HepG2 (cell line): ENCODE data around the gene KLHL30. TPM values are rescaled to one million over a fixed set of nuclear protein-coding genes. Genes with fewer than 3 reads are reported as not detected.

ENCODE experiments used
- BRD4 ChIP-seq: sonication (generic); formaldehyde crosslinking; IDR thresholded peaks from 2 replicates; pipeline ENCODE4 v1.4.0; 2020; ENCODE audit warnings: missing genetic modification reagents
- E2F1 ChIP-seq: sonication (generic); formaldehyde crosslinking; IDR thresholded peaks from 2 replicates; pipeline ENCODE4 v1.5.0; 2020; ENCODE audit warnings: missing genetic modification reagents
- EZH2 ChIP-seq: conservative IDR thresholded peaks from 2 replicates; pipeline ENCODE4 v1.6.1; 2012; ENCODE audit warnings: mild to moderate bottlenecking, low read depth, low read length, moderate library complexity
- GATAD2A ChIP-seq: IDR thresholded peaks from 2 replicates; pipeline ENCODE4 v1.6.1; 2016
- HOXA5 ChIP-seq: sonication (generic); formaldehyde crosslinking; IDR thresholded peaks from 2 replicates; pipeline ENCODE4 v1.4.0; 2020; ENCODE audit warnings: missing genetic modification reagents
- IKZF4 ChIP-seq: sonication (generic); formaldehyde crosslinking; IDR thresholded peaks from 2 replicates; pipeline ENCODE4 v1.5.1; 2020; ENCODE audit warnings: borderline replicate concordance, mild to moderate bottlenecking, low read depth, missing genetic modification reagents; ENCODE audit errors: not compliant biosample characterization
- MED13 ChIP-seq: sonication (generic); formaldehyde crosslinking; IDR thresholded peaks from 2 replicates; pipeline ENCODE4 v1.5.0; 2020; ENCODE audit warnings: missing genetic modification reagents
- MTA1 ChIP-seq: sonication (generic); formaldehyde crosslinking; IDR thresholded peaks from 2 replicates; pipeline ENCODE4 v1.4.0; 2020; ENCODE audit warnings: missing genetic modification reagents, mild to moderate bottlenecking, borderline replicate concordance
- NBN ChIP-seq: fragments of 450-650 bp; conservative IDR thresholded peaks from 2 replicates; pipeline ENCODE4 v1.6.1; 2017
- NR0B2 ChIP-seq: sonication (generic); formaldehyde crosslinking; IDR thresholded peaks from 2 replicates; pipeline ENCODE4 v1.4.0; 2020; ENCODE audit warnings: mild to moderate bottlenecking, missing genetic modification reagents
- NR2F6 ChIP-seq, 2 experiments: IDR thresholded peaks; 2 replicates each; pipeline ENCODE4 v1.6.1; 2016; ENCODE audit warnings: antibody characterized with exemption in 1 of 2, mild to moderate bottlenecking in 1 of 2
- PATZ1 ChIP-seq: sonication (generic); formaldehyde crosslinking; IDR thresholded peaks from 2 replicates; pipeline ENCODE4 v1.4.0; 2020; ENCODE audit warnings: missing genetic modification reagents
- SAP130 ChIP-seq: IDR thresholded peaks from 2 replicates; pipeline ENCODE4 v1.6.1; 2016; ENCODE audit warnings: low read depth
- SKI ChIP-seq: fragments of 450-650 bp; IDR thresholded peaks from one replicate; pipeline ENCODE4 v1.6.1; 2018; ENCODE audit warnings: mild to moderate bottlenecking; ENCODE audit not compliant: partially characterized antibody
- SMARCC2 ChIP-seq: fragments of 450-650 bp; IDR thresholded peaks from 2 replicates; pipeline ENCODE4 v1.6.1; 2017; ENCODE audit warnings: antibody characterized with exemption, mild to moderate bottlenecking
- SRSF1 ChIP-seq: fragments of 200-400 bp; formaldehyde crosslinking; optimal IDR thresholded peaks from 2 replicates; pipeline ENCODE3; 2017; ENCODE audit warnings: mild to moderate bottlenecking, low read depth, low read length, moderate library complexity
- SRSF4 ChIP-seq: fragments of 200-400 bp; formaldehyde crosslinking; IDR thresholded peaks from one replicate; pipeline ENCODE4 v1.6.1; 2018; ENCODE audit warnings: mild to moderate bottlenecking, low read depth, low read length, moderate library complexity; ENCODE audit not compliant: poor library complexity, severe bottlenecking
- SRY ChIP-seq: sonication (generic); formaldehyde crosslinking; IDR thresholded peaks from 2 replicates; pipeline ENCODE4 v1.8.0; 2022; ENCODE audit warnings: mild to moderate bottlenecking, missing genetic modification reagents
- TGIF2 ChIP-seq: IDR thresholded peaks from 2 replicates; pipeline ENCODE4 v1.6.1; 2016; ENCODE audit warnings: control low read depth, missing compliant biosample characterization
- ZBTB42 ChIP-seq: sonication (generic); formaldehyde crosslinking; IDR thresholded peaks from 2 replicates; pipeline ENCODE4 v1.5.0; 2020; ENCODE audit warnings: mild to moderate bottlenecking, missing genetic modification reagents
- ZFP41 ChIP-seq: sonication (generic); formaldehyde crosslinking; IDR thresholded peaks from 2 replicates; pipeline ENCODE4 v1.4.0; 2020; ENCODE audit warnings: mild to moderate bottlenecking, missing genetic modification reagents, borderline replicate concordance
- ZFY ChIP-seq: sonication (generic); formaldehyde crosslinking; IDR thresholded peaks from 2 replicates; pipeline ENCODE4 v1.4.0; 2020; ENCODE audit warnings: missing genetic modification reagents
- ZMAT3 ChIP-seq: sonication (generic); formaldehyde crosslinking; conservative IDR thresholded peaks from 2 replicates; pipeline ENCODE4 v1.7.0; 2021; ENCODE audit warnings: missing genetic modification reagents
- ZNF256 ChIP-seq: sonication (generic); formaldehyde crosslinking; conservative IDR thresholded peaks from 2 replicates; pipeline ENCODE4 v1.4.0; 2020; ENCODE audit warnings: missing genetic modification reagents
- ZNF441 ChIP-seq: sonication (generic); formaldehyde crosslinking; IDR thresholded peaks from 2 replicates; pipeline ENCODE4 v1.7.0; 2021; ENCODE audit warnings: missing genetic modification reagents, borderline replicate concordance
- ZNF446 ChIP-seq: sonication (generic); formaldehyde crosslinking; IDR thresholded peaks from 2 replicates; pipeline ENCODE4 v1.5.0; 2020; ENCODE audit warnings: mild to moderate bottlenecking, missing genetic modification reagents
- ZNF605 ChIP-seq: sonication (generic); formaldehyde crosslinking; IDR thresholded peaks from 2 replicates; pipeline ENCODE4 v1.8.0; 2022; ENCODE audit warnings: mild to moderate bottlenecking, missing genetic modification reagents
- ZNF672 ChIP-seq: sonication (generic); formaldehyde crosslinking; IDR thresholded peaks from 2 replicates; pipeline ENCODE4 v1.8.1; 2022; ENCODE audit warnings: missing genetic modification reagents
- ZNF709 ChIP-seq: sonication (generic); formaldehyde crosslinking; IDR thresholded peaks from 2 replicates; pipeline ENCODE4 v1.5.0; 2020; ENCODE audit warnings: mild to moderate bottlenecking, missing genetic modification reagents
- polyA plus RNA-seq, 8 experiments: library from polyadenylated mRNA; depleted of rRNA in 3 of 8; stranded (reverse) in 7 of 8; unstranded in 1 of 8; fragments of >200 nt; fragmentation: Illumina TruSeq in 4 of 8; extraction: Trizol in 4 of 8; gene quantifications; 2 replicates each; pipeline versions ENCODE4 v1.2.1 to v1.2.3, GENCODE V29; 2011 to 2016; ENCODE audit warnings: low read depth in 4 of 8, missing spikeins in 1 of 8, mixed read lengths in 1 of 8; ENCODE audit not compliant: insufficient read depth in 1 of 8
- total RNA-seq, 5 experiments: library from RNA; depleted of rRNA; stranded (reverse); fragments of >200 nt; fragmentation: Illumina TruSeq; extraction: Trizol; gene quantifications; 2 replicates each; pipeline ENCODE4 v1.2.3, GENCODE V29; 2016; ENCODE audit warnings: low read depth in 1 of 5
- TF ChIP-seq, protein P1 (sequence below): IDR thresholded peaks from 2 replicates; pipeline ENCODE4 v1.6.1; 2012; ENCODE audit warnings: inconsistent platforms

The KLHL30 gene
- total and polyA plus RNA-seq, 2 of the 13 experiments (the other 11 are each of a cell fraction or from before 2014, with no cell fraction given) = 0.05 TPM; not detected in 1

DNA sequence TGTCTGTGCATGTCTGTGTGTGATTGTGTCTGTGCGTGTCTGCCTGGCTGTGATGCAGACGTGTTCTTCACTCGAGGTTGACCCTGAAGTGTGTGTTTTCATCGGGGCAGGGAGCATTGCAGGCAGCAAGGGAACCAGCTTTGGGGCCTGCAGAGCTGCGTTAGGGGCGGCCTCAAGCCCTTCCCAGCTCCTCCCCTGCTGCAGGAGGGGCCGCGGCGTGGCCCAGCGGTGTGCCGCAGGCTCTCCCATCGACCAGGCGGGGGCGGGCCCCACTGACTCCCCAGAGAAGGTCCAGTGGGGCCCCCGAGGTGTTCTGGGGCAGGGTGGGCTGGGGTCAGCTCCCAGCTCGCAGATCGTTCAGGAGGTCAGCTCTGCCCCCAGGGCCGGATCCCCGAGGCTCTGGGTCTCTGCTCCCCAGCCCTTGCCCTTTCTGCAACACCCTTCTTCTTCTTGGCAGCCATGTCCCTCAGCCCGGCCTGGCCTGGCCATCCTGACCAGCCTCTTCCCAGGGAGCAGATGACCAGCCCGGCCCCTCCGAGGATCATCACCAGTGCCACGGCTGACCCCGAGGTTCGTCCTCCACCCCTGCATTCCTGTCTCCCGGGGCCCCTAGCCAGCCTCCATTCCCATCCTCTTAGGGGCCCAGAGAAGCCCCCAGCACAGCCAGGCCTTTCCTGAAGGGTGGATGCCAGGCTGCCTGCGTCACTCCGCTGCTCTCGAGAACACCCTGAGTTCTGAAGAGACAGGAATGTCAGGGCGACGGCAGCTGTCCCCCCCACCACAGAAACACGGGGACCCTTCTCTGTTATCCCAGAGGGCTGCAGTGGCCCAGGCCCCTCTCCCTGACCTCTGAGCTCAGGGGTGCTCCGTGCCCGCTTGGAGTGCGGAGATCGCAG lies 11.1 kb upstream of the KLHL30 start (continued):
- TF ChIP-seq ZNF605 (CRISPR knock-in tag) (no peak), IKZF4 (CRISPR knock-in tag) (no peak), MTA1 (CRISPR knock-in tag) (no peak; the same call in 1 of the 2 replicates), SMARCC2 (no peak), SRY (CRISPR knock-in tag) (no peak), ZFY (CRISPR knock-in tag) (peak; percentile 61), NBN (no peak), GATAD2A (CRISPR knock-in tag) (no peak), BRD4 (CRISPR knock-in tag) (no peak), ZMAT3 (CRISPR knock-in tag) (no peak), ZNF256 (CRISPR knock-in tag) (no peak), ZNF441 (CRISPR knock-in tag) (no peak), SRSF4 (no peak), ZNF709 (CRISPR knock-in tag) (no peak), TGIF2 (CRISPR knock-in tag) (no peak), NR2F6 (IDR thresholded peaks at IDR 0.05) (no peak), NR2F6 (CRISPR knock-in tag; IDR thresholded peaks at IDR 0.05) (0 out of 2 replicates have a peak, but pooled peaks have one; percentile 10), MED13 (CRISPR knock-in tag) (no peak), PATZ1 (CRISPR knock-in tag) (peak; percentile 95), SAP130 (CRISPR knock-in tag) (peak; percentile 27; the same call in 1 of the 2 replicates), ZNF446 (CRISPR knock-in tag) (no peak), HOXA5 (CRISPR knock-in tag) (no peak), EZH2 (no peak), ZNF672 (no peak), SRSF1 (peak; percentile 89), NR0B2 (CRISPR knock-in tag) (no peak), ZFP41 (CRISPR knock-in tag) (no peak), SKI (peak; percentile 2), ZBTB42 (CRISPR knock-in tag) (no peak), E2F1 (CRISPR knock-in tag) (no peak)
- TF ChIP-seq, protein P1, sequence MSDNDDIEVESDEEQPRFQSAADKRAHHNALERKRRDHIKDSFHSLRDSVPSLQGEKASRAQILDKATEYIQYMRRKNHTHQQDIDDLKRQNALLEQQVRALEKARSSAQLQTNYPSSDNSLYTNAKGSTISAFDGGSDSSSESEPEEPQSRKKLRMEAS = 0 out of 2 replicates have a peak, but pooled peaks have one; percentile 12
